Fibroblast of skin of right quadriceps (primary cell): ENCODE measurements around the gene CAMSAP2.

ENCODE experiments used
- DNase-seq: peaks from one replicate; pipeline ENCODE4 v3.0.0-alpha.2; 2013

Gene CAMSAP2

GRCh38 chr1:200849430-200849829, 110.7 kb downstream of the CAMSAP2 start:
- no peak for DNase-seq

- DNase-seq, result no peak
Observed at GRCh38 chr1:200850554-200850953, 111.9 kb downstream of the CAMSAP2 start.

GRCh38 chr1:200856716-200857357, 118.1 kb downstream of the CAMSAP2 start:
- peak; percentile 73 for DNase-seq

GRCh38 chr1:200857804-200858203, 119.1 kb downstream of the CAMSAP2 start:
- DNase-seq, result no peak

- no peak for DNase-seq
Observed at GRCh38 chr1:200861937-200862647, 123.4 kb downstream of the CAMSAP2 start.

- no peak for DNase-seq
Observed at GRCh38 chr1:200862713-200863415, 124.2 kb downstream of the CAMSAP2 start.

GRCh38 chr1:200866116-200866515, 127.4 kb downstream of the CAMSAP2 start:
- DNase-seq, result no peak

GRCh38 chr1:200866521-200866920, 127.8 kb downstream of the CAMSAP2 start:
- DNase-seq, result no peak

- DNase-seq, result no peak
Observed at GRCh38 chr1:200867018-200867811, 128.5 kb downstream of the CAMSAP2 start.

GRCh38 chr1:200869376-200869752, 130.7 kb downstream of the CAMSAP2 start:
- no peak for DNase-seq

GRCh38 chr1:200869753-200870391, 131.2 kb downstream of the CAMSAP2 start:
- no peak for DNase-seq

- DNase-seq, result no peak
Observed at GRCh38 chr1:200872446-200873115, 133.9 kb downstream of the CAMSAP2 start, which contains the start of gene GPR25. Gene GPR25, plus strand, starts transcription at chr1:200872981. Its CDS starts 57 bp downstream, at chr1:200873038.

GRCh38 chr1:200873116-200873670, 134.5 kb downstream of the CAMSAP2 start:
- no peak for DNase-seq

- no peak for DNase-seq
Observed at GRCh38 chr1:200873671-200874397, 135.1 kb downstream of the CAMSAP2 start.

- no peak for DNase-seq
Observed at GRCh38 chr1:200874694-200875093, 136.0 kb downstream of the CAMSAP2 start.

- no peak for DNase-seq
Observed at GRCh38 chr1:200875416-200875815, 136.7 kb downstream of the CAMSAP2 start.

- DNase-seq, result no peak
Observed at GRCh38 chr1:200877010-200877409, 138.3 kb downstream of the CAMSAP2 start.

GRCh38 chr1:200877839-200878551, 139.3 kb downstream of the CAMSAP2 start:
- no peak for DNase-seq

GRCh38 chr1:200880212-200880611, 141.5 kb downstream of the CAMSAP2 start:
- DNase-seq, result no peak

GRCh38 chr1:200883118-200883517, 144.4 kb downstream of the CAMSAP2 start:
- DNase-seq, result no peak
